B cell (primary cell): ENCODE measurements around the gene S100A8.

ENCODE experiments used
- EZH2 ChIP-seq: IDR thresholded peaks from 2 replicates; pipeline ENCODE4 v1.6.1; 2012; ENCODE audit warnings: borderline replicate concordance, low read depth, mild to moderate bottlenecking, moderate library complexity, low read length; ENCODE audit not compliant: insufficient read depth, poor library complexity, severe bottlenecking
- TF ChIP-seq, protein P1 (sequence below): fragments of 200-600 bp; IDR thresholded peaks from one replicate; pipeline ENCODE4 v1.8.0; 2022; ENCODE audit warnings: antibody characterized with exemption, mild to moderate bottlenecking

DNA sequence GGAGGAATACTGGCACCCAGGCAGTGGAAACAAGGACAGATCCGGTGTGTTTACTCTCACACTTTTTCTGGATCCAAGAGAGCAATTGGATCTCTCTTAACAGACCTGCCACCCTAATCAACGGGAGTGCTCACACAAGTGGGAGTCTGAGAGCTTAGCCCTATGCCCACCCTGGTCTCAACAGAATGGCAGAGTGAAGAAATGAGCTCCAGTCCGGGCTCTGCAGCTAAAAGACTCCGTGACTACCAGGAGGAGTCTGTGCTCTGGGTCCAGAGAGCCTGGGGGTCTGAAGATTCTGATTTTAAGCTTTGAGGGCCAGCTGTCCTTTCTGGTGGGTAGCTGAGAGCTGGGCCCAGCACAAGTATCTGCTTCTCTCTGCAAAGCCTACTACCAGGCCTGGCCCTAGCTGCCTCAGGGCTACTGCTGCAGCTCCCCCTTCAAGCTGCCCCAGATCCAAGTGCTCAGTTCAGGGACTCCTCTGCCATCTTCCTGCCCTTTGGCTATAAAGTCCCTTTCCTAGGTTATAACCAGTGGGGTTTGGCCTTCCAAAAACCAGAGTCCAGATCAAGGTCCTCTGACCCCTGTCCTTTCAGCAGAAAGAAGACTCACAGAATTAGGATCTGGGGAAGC lies 29.3 kb downstream of the S100A8 start:
- TF ChIP-seq, protein P1, sequence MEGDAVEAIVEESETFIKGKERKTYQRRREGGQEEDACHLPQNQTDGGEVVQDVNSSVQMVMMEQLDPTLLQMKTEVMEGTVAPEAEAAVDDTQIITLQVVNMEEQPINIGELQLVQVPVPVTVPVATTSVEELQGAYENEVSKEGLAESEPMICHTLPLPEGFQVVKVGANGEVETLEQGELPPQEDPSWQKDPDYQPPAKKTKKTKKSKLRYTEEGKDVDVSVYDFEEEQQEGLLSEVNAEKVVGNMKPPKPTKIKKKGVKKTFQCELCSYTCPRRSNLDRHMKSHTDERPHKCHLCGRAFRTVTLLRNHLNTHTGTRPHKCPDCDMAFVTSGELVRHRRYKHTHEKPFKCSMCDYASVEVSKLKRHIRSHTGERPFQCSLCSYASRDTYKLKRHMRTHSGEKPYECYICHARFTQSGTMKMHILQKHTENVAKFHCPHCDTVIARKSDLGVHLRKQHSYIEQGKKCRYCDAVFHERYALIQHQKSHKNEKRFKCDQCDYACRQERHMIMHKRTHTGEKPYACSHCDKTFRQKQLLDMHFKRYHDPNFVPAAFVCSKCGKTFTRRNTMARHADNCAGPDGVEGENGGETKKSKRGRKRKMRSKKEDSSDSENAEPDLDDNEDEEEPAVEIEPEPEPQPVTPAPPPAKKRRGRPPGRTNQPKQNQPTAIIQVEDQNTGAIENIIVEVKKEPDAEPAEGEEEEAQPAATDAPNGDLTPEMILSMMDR, result no peak
- TF ChIP-seq EZH2, result no peak
